HG02981 (cell line): ENCODE results near the gene ISM1.

Experiments used
- ATAC-seq: cut with Tn5 transposase; IDR thresholded peaks from one replicate; pipeline ENCODE4 v1.9.1; 2021; ENCODE audit warnings: mild to moderate bottlenecking, moderate library complexity; ENCODE audit not compliant: unreplicated experiment

Gene ISM1

GRCh38 chr20:13340088-13340487, 119.0 kb downstream of the ISM1 start:
- no peak for ATAC-seq

GRCh38 chr20:13341737-13342393, 120.8 kb downstream of the ISM1 start:
- no peak for ATAC-seq

GRCh38 chr20:13342469-13343242, 121.6 kb downstream of the ISM1 start:
- ATAC-seq: no peak

GRCh38 chr20:13344671-13345070, 123.6 kb downstream of the ISM1 start:
- ATAC-seq: no peak

- no peak for ATAC-seq
Observed at GRCh38 chr20:13348311-13349234, 127.5 kb downstream of the ISM1 start.

- ATAC-seq: no peak
Observed at GRCh38 chr20:13349235-13349604, 128.1 kb downstream of the ISM1 start.
